ENCODE measurements around the gene TAF1L. TPM values are rescaled to one million over a fixed set of nuclear protein-coding genes. Genes with fewer than 3 reads are reported as not detected.

TAF1L gene
- total RNA-seq, 1 donor from 2014 or later = 0.78 TPM

DNA sequence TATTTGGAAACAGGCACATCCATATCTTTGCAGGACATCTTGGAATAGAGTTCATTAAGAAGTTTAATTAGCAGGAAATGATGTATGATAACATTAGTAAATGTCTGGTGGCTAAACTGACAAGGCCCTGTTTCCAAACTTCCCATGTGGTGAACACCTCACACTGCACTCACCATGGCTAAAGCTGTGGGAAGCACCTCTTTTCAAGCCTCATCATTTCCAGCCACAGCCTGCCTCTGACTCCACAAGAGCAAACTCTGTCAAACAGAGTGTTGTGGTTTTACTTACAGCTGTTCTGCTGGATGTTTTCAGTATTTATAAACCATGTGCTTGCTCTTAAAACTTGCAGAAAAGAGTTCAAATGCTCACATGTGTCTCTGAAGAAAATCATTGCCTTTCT is 47.6 kb downstream of the TAF1L start:
- DNase-seq = no peak

DNA sequence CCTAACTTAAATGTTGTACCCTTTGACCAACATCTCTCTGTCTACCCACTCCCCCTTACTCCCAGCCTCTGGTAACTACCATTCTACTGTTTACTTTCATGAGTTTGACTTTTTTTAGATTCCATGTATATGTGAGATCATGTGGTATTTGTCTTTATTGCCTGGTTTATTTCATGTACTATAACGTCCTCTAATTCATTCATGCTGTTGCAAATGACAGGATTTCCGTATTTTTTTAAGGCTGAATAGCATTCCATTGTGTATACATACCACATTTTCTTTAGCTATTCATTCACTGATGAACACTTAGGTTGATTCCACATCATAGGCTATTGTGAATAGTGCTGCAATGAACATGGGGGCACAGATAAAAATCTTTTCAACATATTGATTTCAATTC is 50.7 kb downstream of the TAF1L start:
- no peak for DNase-seq

DNA sequence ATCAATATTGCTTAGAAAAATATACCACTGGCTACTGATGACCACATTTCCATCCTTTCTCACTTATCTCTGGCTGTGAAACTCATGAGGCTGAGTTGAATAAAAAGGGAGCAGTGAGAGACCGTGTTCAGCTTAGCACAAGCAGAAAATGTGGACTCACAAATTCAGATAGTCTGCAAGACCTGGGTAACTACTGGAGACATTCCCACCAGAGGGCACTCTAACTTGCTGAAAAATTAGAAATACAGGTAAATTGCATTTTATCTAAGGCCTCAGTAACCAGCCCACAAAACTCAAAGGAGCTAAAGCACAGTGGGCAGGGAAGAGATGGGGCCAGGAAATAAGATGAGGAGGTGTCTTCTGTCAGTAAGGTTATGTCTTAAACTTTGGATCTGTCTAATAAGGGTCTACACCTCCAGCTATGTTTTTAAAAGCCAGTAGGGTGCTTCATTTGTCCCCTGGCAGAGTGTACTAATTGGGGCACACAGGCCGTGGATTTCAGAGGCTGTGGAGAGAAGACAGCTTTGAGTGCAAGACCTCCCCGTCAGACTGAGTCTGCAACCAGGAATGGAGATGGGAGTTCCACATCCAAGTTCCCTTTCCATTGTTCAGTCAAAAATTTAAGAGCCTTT is 53.8 kb downstream of the TAF1L start:
- DNase-seq = no peak

DNA sequence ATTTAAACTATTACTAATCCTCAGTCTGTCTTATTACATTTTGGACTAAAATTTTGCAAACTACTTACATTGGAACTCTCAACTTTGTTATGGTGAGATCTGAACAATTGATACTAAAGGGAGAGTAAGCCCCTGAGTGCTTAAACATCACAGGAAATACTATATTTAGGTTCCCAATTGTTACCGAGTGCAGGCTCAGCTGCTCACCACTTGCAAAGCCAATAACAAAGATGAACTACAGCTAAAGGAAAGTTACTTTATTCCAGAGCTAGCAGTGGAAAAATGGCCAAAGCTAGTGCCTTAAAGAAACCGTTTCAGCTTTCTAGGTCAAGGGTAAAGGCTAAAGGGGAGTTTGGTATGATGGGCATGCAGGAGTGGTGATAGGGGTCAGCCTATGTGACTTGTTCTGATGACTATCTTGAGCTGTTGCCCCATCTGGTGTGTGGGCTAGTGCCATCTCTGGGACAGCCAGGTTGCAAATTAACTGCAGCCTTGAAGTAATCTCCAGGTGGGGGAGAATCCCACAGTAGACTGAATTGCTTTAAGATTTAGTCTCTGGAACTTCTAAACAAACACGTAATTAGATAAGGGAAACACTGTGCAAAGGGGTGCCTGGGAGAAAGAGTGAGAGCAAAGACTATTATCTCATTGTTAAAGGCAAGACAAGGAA is 54.7 kb downstream of the TAF1L start:
- no peak for DNase-seq

DNA sequence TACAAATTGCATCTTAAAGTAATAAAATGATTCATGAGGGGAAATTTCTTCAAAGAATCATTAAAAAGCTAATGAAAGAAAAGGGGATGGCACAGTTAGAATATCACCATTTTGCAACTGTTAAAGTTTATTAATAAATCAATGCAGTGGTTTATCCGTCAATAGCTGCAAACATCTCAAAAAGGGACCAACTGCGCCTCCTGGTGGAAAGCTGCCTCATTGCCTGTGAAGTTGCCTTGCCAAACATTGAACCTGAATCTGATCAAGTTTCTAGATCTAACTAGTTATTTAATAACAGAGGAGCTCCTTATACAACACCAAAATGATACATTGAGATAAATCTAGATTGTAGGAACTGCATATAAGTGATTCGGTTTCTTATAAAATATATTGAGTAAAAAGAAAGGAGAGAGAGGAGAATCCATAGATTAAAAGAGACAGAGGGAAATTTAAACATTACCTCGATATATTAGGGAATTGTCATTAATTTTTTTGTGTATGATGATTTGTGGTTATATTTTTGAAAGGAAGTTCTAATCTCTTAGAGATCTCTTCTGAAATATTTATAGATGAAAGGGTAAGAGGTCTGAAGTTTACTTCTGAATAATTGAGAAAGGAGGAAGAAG is 55.6 kb downstream of the TAF1L start:
- DNase-seq = peak; percentile 31

Other genes starting within 250 kb of the TAF1L start
- 10.9 TPM for gene RIGI, start 109.5 kb downstream of the TAF1L start, total RNA-seq
- gene SMIM27, start 83.3 kb downstream of the TAF1L start, total RNA-seq = 4.4 TPM
- gene TOPORS, start 83.1 kb downstream of the TAF1L start, total RNA-seq = 49.9 TPM
- gene NDUFB6, start 62.5 kb downstream of the TAF1L start, total RNA-seq = 43.2 TPM
- gene TMEM215, start 147.9 kb upstream of the TAF1L start, total RNA-seq = 1.1 TPM

All from occipital lobe (tissue), 2 donors.